Suppressor macrophage (primary cell): ENCODE measurements around the gene PIR.

Experiments
- DNase-seq, 4 experiments: peaks; one replicate each; pipeline ENCODE4 v3.0.0-alpha.2; 2020 to 2022

Gene PIR

DNA sequence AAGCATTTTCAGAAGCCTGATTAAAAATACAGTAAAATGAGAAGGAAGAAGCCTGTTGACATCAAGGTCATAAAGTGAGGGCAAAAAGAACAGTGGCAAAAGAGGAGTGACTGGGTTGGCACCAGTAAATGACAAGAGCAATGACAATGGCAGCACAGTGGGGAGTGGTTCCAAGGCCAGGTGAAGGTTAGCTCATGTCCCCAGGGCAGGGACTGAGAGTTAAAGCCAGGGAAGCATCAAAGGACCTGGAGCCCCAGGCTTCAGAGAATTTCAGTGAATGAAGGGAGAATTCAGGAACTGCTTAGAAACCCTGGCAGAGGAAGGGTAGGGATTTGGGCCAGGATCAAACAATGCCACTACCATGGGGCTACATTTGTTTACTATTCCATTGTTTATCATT lies 149.0 kb downstream of the PIR start:
- no peak for DNase-seq

DNA sequence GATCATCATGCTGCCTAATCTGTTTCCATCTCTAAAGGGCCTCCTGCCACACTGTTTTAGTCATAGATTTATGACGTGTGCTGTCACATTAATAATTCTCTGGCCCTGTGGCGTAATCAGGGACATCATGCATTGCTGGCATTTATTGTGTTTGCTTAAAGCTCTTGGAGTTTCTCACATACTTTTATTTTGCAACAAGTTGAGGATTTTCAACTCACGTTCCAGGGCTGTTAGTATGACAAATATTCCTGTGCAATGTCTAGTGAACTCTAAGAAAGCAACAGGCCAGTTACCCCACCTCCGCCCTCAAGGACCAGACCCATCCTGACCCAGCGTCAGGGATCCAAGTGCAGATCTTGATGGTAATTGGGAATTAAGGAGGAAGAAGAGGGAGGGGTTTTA lies 150.1 kb downstream of the PIR start:
- no peak for DNase-seq

DNA sequence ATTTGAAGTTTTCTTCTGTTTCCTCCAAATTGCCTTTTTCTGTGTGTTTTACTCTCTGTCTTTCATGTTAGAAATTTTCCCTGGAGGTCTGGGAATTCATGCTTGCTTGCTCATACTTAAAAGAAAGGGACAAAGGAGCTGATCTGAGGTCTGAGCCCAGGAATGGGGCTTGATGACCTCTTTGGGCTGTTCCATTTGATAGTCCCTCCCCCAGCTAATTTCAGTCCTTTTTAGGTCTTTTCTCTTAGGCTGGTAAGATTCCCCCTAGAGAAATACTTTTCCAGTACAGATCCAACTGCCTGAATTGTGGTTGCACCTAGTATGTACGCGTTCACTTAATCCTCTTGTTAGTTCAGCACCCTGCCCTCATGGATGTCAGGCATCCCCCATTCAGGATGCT lies 152.3 kb downstream of the PIR start:
- no peak for DNase-seq

DNA sequence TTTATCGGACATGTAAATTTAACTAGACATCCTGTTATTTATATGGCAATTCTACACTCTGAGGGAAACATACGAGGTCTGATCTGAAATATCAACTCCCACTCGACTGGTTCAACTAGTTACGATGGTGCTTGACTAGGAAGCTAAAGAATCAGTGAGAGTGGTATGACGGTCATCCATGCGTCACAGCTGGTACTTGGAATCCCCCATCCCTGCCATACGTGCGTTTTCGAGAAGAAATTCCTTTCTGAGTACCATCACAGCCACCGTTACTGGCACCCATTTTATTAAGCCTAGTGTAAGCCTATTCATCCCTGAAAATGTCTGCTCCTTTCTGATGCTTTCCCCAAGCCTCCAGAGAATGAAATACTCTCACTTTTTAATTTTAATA lies 157.1 kb downstream of the PIR start:
- DNase-seq, result peak; percentile 26 to 65 (median 49)

DNA sequence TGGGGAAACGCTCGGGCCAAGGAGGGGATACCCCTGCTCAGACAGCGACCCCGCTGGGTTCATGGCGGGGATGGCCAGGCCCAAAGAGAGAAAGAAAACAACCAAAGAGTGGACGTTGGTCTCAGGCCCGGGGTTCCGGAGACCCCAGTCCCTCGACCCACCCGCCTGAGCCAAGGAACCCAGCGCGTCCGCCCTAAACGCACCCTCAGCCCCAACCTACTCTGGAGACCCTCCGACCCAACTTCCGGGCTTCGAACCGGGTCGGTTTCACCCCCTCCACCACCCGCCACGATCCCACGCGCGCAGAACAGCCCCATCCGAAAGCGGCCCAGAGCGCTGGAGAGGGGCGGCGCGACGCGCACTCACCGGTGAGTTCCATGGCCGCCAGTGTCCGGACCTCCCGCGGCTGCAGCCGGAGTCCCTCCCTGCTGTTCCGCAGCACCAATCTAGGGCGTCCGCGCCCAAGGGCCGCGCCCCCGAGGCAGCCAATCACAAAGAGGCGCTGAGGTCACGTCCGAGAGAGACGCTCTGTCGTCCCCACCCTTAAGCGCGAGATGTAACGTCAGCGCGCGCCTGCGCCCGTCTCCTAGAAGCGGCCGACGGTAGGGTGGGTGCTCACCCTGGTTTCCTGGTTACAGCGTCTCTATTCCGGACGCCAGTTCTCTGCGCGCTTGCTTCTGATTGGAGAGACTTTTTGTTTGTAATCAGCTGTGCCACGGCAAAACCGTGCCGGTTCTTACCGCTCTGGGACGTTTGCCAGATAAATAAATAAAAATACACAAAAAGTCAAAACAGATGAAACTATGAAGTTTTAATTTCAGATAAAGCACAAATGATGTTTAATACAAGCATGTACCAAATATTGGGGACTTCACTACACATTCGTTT lies 157.8 kb downstream of the PIR start, which contains the start of gene PIGA:
Gene PIGA (minus strand): TSS at position 389 of the 888 bp plus-strand sequence. CDS start 3,593 bp downstream, outside the sequence.
- peak; percentile 95 to 97 (median 96) for DNase-seq
